Activated CD4-positive, alpha-beta T cell treated with anti-CD3 and anti-CD28 coated beads, Interleukin-2, amount 50 U/mL, for 4 hours (primary cell): ENCODE results near the gene WBP2NL.

ENCODE experiments used
- DNase-seq, 2 experiments: peaks; one replicate each; pipeline ENCODE4 v3.0.0-alpha.2; 2020

The WBP2NL gene

DNA sequence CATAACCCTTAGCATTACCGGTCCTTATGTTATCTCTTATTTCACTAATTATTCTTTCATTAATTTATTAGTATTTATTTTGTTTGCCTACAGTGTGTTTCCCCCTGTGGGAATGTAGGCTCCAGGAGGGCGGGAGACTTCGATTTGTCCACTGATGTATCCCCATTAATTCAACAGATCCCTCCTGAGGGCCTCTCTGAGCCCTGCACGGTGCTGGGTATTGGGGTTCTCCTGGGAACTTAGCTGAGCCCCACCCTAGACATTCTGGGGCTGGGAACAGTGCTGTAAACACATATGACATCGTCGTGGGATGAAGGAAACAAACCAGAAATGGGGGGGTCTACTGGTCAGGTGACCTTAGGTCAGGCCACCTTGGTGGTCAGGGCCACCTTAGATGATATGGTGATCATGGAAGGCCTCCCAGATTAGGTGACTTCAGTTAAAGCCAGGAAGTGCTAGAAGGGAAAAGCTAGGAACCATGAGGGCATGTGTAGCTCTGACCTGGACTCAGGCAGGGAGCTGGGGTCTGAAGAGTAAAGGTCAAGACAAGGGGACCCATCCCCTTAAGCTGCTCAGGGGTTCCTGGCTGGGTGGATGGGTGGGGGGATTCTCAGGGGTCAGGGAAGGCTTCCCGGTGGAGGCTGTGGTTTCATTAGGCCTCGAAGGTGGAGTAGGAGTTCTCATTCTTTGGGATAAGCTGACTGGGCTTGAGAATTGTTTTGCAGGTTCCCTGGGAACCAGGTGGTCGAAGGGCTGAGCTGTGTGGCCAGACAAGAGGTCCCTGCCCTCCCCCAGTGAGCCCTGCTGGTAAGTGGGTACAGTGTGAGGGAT is 76.5 kb downstream of the WBP2NL start:
- no peak for DNase-seq

GRCh38 chr22:42076764-42077485 is 78.3 kb downstream of the WBP2NL start:
- DNase-seq = no peak

DNA sequence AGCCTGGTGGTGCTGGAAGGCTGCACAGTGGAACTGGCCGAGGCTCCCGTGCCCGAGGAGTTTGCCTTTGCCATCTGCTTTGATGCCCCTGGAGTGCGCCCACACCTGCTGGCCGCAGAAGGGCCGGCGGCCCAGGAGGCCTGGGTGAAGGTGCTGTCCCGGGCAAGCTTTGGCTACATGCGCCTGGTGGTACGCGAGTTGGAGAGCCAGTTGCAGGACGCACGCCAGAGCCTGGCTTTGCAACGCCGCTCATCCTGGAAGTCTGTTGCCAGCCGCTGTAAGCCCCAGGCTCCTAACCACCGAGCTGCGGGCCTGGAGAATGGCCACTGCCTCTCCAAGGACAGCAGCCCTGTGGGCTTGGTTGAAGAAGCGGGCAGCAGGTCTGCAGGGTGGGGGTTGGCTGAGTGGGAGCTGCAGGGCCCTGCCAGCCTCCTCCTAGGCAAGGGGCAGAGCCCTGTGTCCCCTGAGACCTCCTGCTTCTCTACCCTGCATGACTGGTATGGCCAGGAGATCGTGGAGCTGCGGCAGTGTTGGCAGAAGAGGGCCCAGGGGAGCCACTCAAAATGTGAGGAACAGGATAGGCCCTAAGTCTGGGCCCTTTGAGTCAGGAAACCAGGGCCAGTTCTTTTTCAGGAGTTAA is 79.0 kb downstream of the WBP2NL start:
- DNase-seq = no peak
